Measurements from ENCODE around the gene ICOS.

DNA sequence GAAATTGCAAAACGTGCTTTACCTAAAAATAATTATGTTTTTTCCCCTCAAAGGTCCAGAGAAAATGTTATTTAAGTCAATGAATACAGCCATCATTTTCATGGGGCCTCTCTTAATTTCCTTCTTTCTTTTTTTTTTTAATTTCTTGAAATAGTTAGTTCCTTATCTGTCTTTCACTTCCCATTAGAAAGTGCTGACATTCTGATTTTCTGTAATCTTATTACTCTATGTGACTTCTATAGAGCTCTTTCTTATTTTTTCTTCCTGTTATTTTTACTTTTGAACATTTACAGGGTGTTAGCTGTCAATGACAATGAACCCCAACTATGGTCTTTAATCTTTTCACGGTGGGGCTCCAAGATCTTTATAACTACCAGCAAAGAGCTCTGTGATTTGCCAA lies 39.0 kb upstream of the ICOS start:
- TF ChIP-seq, protein P1, sequence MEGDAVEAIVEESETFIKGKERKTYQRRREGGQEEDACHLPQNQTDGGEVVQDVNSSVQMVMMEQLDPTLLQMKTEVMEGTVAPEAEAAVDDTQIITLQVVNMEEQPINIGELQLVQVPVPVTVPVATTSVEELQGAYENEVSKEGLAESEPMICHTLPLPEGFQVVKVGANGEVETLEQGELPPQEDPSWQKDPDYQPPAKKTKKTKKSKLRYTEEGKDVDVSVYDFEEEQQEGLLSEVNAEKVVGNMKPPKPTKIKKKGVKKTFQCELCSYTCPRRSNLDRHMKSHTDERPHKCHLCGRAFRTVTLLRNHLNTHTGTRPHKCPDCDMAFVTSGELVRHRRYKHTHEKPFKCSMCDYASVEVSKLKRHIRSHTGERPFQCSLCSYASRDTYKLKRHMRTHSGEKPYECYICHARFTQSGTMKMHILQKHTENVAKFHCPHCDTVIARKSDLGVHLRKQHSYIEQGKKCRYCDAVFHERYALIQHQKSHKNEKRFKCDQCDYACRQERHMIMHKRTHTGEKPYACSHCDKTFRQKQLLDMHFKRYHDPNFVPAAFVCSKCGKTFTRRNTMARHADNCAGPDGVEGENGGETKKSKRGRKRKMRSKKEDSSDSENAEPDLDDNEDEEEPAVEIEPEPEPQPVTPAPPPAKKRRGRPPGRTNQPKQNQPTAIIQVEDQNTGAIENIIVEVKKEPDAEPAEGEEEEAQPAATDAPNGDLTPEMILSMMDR (IDR thresholded peaks at IDR 0.05; ENCODE audit: poor library complexity, severe bottlenecking) = no peak
- TF ChIP-seq EZH2 (IDR thresholded peaks at IDR 0.05; ENCODE audit: borderline replicate concordance, insufficient read depth, low read length, poor library complexity, severe bottlenecking) (no peak), RAD21 (conservative IDR thresholded peaks at IDR 0.05) (no peak), EP300 (conservative IDR thresholded peaks at IDR 0.05; ENCODE audit: poor library complexity, severe bottlenecking) (no peak)
